ENCODE data around the gene TINAGL1.

Gene TINAGL1

DNA sequence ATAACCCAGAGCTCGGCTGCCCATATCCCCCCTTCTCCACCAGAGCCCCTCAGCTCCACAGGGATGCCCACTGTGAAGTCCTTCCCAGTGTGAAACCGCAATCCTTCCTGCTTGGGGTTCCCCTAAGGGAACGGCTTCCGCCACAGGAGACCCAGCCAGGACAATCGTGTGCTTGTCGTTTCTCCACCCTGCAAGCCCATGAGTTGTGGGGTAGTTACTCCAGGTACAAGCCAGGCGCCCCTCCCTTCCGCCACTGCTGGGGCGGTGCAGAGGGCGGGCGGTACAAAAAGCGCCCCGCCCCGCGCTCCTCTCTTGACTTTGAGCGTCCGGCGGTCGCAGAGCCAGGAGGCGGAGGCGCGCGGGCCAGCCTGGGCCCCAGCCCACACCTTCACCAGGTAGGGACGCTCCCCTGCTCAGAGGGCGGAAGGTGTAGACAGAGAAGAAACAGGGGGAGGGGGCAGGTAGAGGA, at the start of gene TINAGL1:
Gene TINAGL1, plus strand, starts transcription at position 315 of the 469 bp plus-strand sequence. CDS start 634 bp downstream, outside the sequence.
- no peak for DNase-seq (ENCODE audit: low read depth in 3 of 3)

- no peak for DNase-seq (ENCODE audit: low read depth in 3 of 3)
Measured at GRCh38 chr1:31529999-31530684, 46.2 kb upstream of the TINAGL1 start.

DNA sequence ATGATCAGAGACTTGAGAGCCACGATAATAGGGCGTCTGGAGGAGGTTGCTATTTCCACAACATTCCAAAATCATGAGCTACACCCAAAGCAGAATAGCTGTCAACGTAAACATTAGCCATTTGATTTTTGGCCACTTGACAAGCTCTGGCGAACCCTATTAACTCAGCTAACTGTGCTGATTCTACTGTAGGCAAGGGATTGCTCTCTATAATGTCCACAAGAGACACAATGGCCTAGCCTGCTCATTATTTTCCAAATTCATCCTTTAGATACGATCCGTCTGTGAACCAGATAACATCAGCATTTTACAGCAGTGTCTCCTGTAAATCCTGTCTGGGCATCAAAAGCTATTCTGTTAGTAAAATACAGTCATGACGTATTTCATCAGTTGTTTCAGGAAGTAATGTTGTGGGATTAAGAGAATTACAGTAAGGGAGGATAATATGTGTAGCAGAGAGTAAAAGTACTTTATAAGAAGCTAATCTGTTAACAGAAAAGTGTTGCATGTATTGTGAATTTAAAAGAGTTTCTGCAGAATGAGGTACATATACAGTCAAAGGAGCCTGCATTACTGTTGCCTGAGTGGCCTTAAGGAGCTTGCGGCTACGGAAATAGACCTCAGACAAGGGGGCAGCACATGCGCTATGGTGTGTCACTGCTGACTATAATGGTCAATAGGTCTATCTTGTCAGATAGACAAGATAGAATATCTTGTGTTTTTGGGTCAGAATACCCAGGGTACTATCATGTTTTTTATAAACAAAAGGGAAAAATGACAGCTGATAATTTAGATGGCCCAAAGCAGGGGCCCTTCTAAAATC, 44.9 kb upstream of the TINAGL1 start:
- DNase-seq (ENCODE audit: low read depth in 3 of 3) = no peak

- DNase-seq (ENCODE audit: low read depth in 3 of 3) = no peak
Measured at GRCh38 chr1:31532173-31532572, 44.1 kb upstream of the TINAGL1 start.

GRCh38 chr1:31535561-31535960, 40.8 kb upstream of the TINAGL1 start:
- no peak for DNase-seq (ENCODE audit: low read depth in 3 of 3)

DNA sequence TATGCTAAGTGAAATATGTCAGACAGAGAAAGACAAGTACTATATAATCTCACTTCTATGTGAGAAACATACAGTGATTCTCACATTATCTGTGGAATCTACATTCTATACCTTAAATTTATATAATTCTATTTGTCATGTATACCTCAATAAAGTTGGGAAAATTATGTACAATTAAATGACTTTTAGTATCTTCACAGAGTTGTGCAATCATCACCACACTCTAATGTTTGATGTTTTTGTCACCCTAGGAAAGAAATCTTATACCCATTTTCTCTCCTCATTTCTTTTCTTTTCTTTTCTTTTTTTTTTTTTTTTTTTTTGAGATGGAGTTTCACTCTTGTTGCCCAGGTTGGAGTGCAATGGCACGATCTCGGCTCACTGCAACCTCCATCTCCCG, 37.0 kb upstream of the TINAGL1 start:
- no peak for DNase-seq (ENCODE audit: low read depth in 3 of 3)

- no peak for DNase-seq (ENCODE audit: low read depth in 3 of 3)
Measured at GRCh38 chr1:31541194-31541593, 35.1 kb upstream of the TINAGL1 start.

DNA sequence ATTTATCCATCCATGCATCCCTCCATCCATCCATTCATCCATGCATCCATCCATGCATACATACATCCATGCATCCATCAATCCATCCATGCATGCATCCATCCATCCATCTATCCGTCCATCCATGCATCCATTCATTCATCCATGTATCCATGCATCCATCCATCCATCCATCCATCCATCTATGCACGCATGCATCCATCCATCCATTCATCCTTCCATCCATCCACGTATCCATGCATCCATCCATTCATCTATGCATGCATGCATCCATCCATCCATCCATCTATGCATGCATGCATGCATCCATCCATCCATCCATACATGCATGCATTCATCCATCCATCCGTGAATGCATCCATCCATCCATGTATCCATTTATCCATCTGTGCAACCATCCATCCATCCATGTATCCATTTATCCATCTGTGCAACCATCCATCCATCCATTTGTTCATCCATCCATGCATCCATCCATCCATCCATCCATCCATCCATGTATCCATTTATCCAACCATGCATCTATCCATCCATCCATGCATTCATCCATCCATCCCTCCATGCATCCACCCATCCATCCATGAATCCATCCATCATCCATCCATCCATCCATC, 30.3 kb upstream of the TINAGL1 start:
- DNase-seq (ENCODE audit: low read depth in 3 of 3) = no peak

- DNase-seq (ENCODE audit: low read depth in 3 of 3) = no peak
Measured at GRCh38 chr1:31548534-31548906, 27.8 kb upstream of the TINAGL1 start.

GRCh38 chr1:31548907-31549808, 27.2 kb upstream of the TINAGL1 start:
- peak; percentile 70 to 87 (median 72) for DNase-seq (ENCODE audit: low read depth in 3 of 3)

GRCh38 chr1:31549809-31550620, 26.3 kb upstream of the TINAGL1 start:
- DNase-seq (ENCODE audit: low read depth in 3 of 3) = no peak

GRCh38 chr1:31551208-31551607, 25.1 kb upstream of the TINAGL1 start:
- DNase-seq (ENCODE audit: low read depth in 3 of 3) = no peak

- no peak for DNase-seq (ENCODE audit: low read depth in 3 of 3)
Measured at GRCh38 chr1:31552489-31552888, 23.8 kb upstream of the TINAGL1 start.

DNA sequence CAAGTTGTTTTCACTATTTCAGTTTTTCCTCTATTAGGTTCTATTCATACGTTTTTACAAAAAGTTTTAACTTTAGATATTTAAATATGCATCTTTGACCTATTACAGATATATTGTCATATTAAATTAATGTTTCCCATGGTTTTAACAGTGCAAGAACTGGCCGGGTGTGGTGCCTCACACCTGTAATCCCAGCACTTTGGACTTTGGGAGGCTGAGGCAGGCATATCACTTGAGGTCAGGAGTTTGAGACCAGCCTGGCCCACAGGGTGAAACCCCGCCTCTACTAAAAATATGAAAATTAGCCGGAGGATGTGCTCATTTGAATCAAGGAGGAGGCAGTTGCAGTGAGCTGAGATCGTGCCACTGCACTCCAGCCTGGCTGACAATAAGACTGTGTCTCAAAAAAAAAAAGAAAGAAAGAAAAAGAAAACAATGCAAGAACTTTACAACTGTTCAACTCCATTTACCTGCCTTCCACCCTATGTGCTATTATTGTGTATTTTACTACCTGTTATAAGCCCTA, 19.8 kb upstream of the TINAGL1 start:
- no peak for DNase-seq (ENCODE audit: low read depth in 3 of 3)

- DNase-seq (ENCODE audit: low read depth in 3 of 3) = no peak
Measured at GRCh38 chr1:31559715-31560114, 16.6 kb upstream of the TINAGL1 start.

GRCh38 chr1:31560394-31560793, 15.9 kb upstream of the TINAGL1 start:
- DNase-seq (ENCODE audit: low read depth in 3 of 3) = no peak

DNA sequence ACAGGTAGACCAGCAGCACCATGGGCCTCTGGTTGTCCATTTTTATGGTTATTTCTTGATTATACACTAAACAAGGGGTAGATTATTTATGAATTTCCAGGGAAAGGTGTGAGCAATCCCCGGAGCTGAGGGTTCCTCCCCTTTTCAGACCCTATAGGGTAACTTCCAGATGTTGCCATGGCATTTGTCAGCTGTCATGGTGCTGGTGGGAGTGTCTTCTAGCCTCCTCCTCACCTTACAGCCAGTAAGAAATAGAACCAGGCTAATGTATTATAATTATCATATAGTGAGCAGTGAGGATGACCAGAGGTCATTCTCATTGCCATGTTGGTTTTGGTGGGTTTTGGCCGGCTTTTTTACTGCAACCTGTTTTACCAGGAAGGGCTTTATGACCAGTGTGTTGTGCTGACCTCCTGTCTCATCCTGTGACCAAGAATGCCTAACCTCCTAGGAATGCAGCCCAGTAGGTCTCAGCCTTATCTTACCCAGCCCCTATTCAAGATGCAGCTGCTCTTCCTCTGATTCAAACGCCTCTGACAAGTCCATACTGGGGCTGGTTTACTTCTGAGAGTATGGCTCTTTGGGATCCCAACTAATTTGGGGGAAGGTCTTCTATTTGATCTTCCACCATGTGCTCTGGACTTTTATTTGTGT, 13.5 kb upstream of the TINAGL1 start:
- no peak for DNase-seq (ENCODE audit: low read depth in 3 of 3)

DNA sequence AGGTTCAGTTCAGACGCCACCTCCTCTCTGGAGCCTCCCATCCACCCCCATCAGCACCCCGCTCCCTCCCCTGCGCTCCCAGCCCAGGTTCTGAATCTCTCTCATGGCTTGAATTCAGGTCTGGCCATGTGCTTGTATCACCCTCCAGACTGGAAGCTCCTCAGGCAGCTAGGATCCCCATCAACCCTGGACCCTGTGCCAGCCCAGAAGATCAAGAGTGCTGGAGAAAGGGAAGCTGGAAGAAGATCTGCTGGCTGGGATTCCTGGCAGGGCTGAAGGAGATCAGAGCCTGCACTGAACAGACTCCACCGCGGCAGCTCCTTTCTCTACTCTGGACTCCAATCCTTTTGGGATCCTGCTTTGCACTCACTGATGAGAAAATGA, 11.7 kb upstream of the TINAGL1 start:
- no peak for DNase-seq (ENCODE audit: low read depth in 3 of 3)

DNA sequence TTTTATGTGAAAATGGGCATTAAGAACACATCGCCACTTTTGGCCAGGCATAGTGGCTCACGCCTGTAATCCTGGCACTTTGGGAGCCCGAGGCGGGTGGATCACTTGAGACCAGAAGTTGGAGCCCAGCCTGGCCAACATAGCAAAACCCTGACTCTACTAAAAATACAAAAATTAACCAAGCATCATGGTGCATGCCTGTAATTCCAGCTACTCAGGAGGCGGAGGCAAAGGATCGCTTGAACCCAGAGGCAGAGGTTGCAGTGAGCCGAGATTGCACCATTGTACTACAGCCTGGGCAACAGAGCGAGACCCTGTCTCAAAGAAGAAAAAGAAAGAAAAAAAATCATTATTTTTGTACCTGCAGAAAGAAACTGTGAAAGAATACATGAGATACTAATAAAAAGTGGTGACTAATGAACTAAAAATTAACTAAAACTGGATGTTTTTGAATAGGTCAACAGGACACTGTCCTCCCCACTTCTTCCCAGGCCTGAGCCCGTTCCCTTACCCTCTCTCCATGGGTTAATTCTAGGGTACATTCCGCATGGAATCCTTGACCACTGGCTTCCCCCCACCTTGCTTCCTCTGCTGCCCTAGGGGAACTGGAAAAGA, 8.3 kb upstream of the TINAGL1 start:
- no peak for DNase-seq (ENCODE audit: low read depth in 3 of 3)
